HEK293 (cell line): Measurements from ENCODE around the gene EEF1AKMT3.

Experiments used
- CTCF ChIA-PET: fragments of 350-600 bp; formaldehyde crosslinking; extraction: SDS; loops from one replicate; lab custom pipeline; 2021; ENCODE audit warnings: antibody characterized with exemption; lab: Yijun Ruan, JAX
- POLR2A ChIA-PET: fragments of 300-600 bp; formaldehyde crosslinking; extraction: SDS; loops from one replicate; lab custom pipeline; 2020; ENCODE audit warnings: antibody characterized with exemption, inconsistent platforms; lab: Yijun Ruan, JAX
- H3K27ac ChIP-seq: fragments of 200-500 bp; sonication (Bioruptor generic); 2 replicates; pipeline ENCODE4 v1.5.1; 2014; ENCODE audit warnings: low read depth, low read length, control low read depth, inconsistent platforms; ENCODE audit errors: extremely low read depth
- H3K36me3 ChIP-seq, 2 experiments: fragments of 200-500 bp in 1 of 2; sonication (Bioruptor generic) in 1 of 2; 1 replicate in 1 of 2; 2 replicates in 1 of 2; pipeline ENCODE4 v1.5.1; 2014 to 2017; ENCODE audit warnings: inconsistent platforms in 2 of 2, low read length in 2 of 2; ENCODE audit not compliant: control insufficient read depth in 2 of 2, insufficient read depth in 1 of 2
- H3K4me1 ChIP-seq: fragments of 200-500 bp; sonication (Bioruptor generic); 2 replicates; pipeline ENCODE4 v1.5.1; 2014; ENCODE audit warnings: mild to moderate bottlenecking, low read length, inconsistent platforms; ENCODE audit not compliant: control insufficient read depth, insufficient read depth
- H3K4me3 ChIP-seq: 2 replicates; pipeline ENCODE4 v1.5.1; 2011; ENCODE audit warnings: low read depth, mild to moderate bottlenecking, control low read depth, low read length, moderate library complexity
- H3K9me3 ChIP-seq: fragments of 200-500 bp; sonication (Bioruptor generic); 2 replicates; pipeline ENCODE4 v1.5.1; 2014; ENCODE audit warnings: low read depth, low read length, inconsistent platforms; ENCODE audit not compliant: control insufficient read depth, insufficient read depth
- AEBP2 ChIP-seq: fragments of 450-650 bp; formaldehyde crosslinking; IDR thresholded peaks from 2 replicates; pipeline ENCODE4 v1.5.1; 2016; ENCODE audit warnings: missing biosample characterization, missing genetic modification characterization, borderline replicate concordance
- GLIS1 ChIP-seq: fragments of 450-650 bp; formaldehyde crosslinking; IDR thresholded peaks from 2 replicates; pipeline ENCODE4 v1.5.1; 2016; ENCODE audit warnings: missing biosample characterization, missing genetic modification characterization
- HIC1 ChIP-seq: fragments of 450-650 bp; formaldehyde crosslinking; IDR thresholded peaks from 2 replicates; pipeline ENCODE4 v1.5.1; 2016; ENCODE audit warnings: missing biosample characterization, missing genetic modification characterization
- MEIS1 ChIP-seq: sonication (generic); formaldehyde crosslinking; IDR thresholded peaks from 2 replicates; pipeline ENCODE4 v1.8.1; 2022; ENCODE audit warnings: missing genetic modification reagents, mild to moderate bottlenecking, borderline replicate concordance
- OVOL3 ChIP-seq: fragments of 450-650 bp; formaldehyde crosslinking; IDR thresholded peaks from 2 replicates; pipeline ENCODE4 v1.5.1; 2016; ENCODE audit warnings: missing biosample characterization, missing genetic modification characterization
- RBAK ChIP-seq: fragments of 450-650 bp; formaldehyde crosslinking; IDR thresholded peaks from 2 replicates; pipeline ENCODE4 v1.5.1; 2016; ENCODE audit warnings: missing biosample characterization, missing genetic modification characterization
- SP7 ChIP-seq: fragments of 450-650 bp; formaldehyde crosslinking; IDR thresholded peaks from 2 replicates; pipeline ENCODE4 v1.5.1; 2016; ENCODE audit warnings: missing biosample characterization, missing genetic modification characterization
- YY1 ChIP-seq: fragments of 450-650 bp; formaldehyde crosslinking; IDR thresholded peaks from 2 replicates; pipeline ENCODE4 v1.5.1; 2018; ENCODE audit warnings: missing biosample characterization, missing genetic modification characterization
- ZBTB17 ChIP-seq: fragments of 450-650 bp; formaldehyde crosslinking; IDR thresholded peaks from 2 replicates; pipeline ENCODE4 v1.5.1; 2016; ENCODE audit warnings: missing biosample characterization, missing genetic modification characterization
- ZNF10 ChIP-seq: fragments of 450-650 bp; formaldehyde crosslinking; IDR thresholded peaks from 2 replicates; pipeline ENCODE4 v1.5.1; 2017; ENCODE audit warnings: missing biosample characterization, missing genetic modification characterization
- ZNF132 ChIP-seq: fragments of 450-650 bp; formaldehyde crosslinking; IDR thresholded peaks from 2 replicates; pipeline ENCODE4 v1.5.1; 2017; ENCODE audit warnings: missing biosample characterization, missing genetic modification characterization, borderline replicate concordance
- ZNF280C ChIP-seq: fragments of 450-650 bp; formaldehyde crosslinking; IDR thresholded peaks from 2 replicates; pipeline ENCODE4 v1.5.1; 2016; ENCODE audit warnings: missing biosample characterization, missing genetic modification characterization
- ZNF302 ChIP-seq: fragments of 450-650 bp; formaldehyde crosslinking; IDR thresholded peaks from 2 replicates; pipeline ENCODE4 v1.5.1; 2016; ENCODE audit warnings: missing biosample characterization, missing genetic modification characterization, low read depth
- ZNF473 ChIP-seq: fragments of 450-650 bp; formaldehyde crosslinking; IDR thresholded peaks from 2 replicates; pipeline ENCODE4 v1.5.1; 2017; ENCODE audit warnings: missing biosample characterization, missing genetic modification characterization
- ZNF48 ChIP-seq: fragments of 450-650 bp; formaldehyde crosslinking; IDR thresholded peaks from 2 replicates; pipeline ENCODE4 v1.5.1; 2016; ENCODE audit warnings: missing biosample characterization, missing genetic modification characterization
- ZNF501 ChIP-seq: fragments of 450-650 bp; formaldehyde crosslinking; IDR thresholded peaks from 2 replicates; pipeline ENCODE4 v1.5.1; 2016; ENCODE audit warnings: missing biosample characterization, missing genetic modification characterization
- ZNF558 ChIP-seq: fragments of 450-650 bp; formaldehyde crosslinking; IDR thresholded peaks from 2 replicates; pipeline ENCODE4 v1.5.1; 2016; ENCODE audit warnings: missing biosample characterization, missing genetic modification characterization
- ZNF610 ChIP-seq: fragments of 450-650 bp; formaldehyde crosslinking; IDR thresholded peaks from 2 replicates; pipeline ENCODE4 v1.5.1; 2016; ENCODE audit warnings: missing biosample characterization, missing genetic modification characterization, borderline replicate concordance
- ZNF626 ChIP-seq: fragments of 450-650 bp; sonication (Bioruptor Pico); formaldehyde crosslinking; IDR thresholded peaks from 2 replicates; pipeline ENCODE4 v1.5.1; 2018; ENCODE audit warnings: missing biosample characterization, missing genetic modification characterization, inconsistent platforms
- ZNF707 ChIP-seq: fragments of 450-650 bp; formaldehyde crosslinking; IDR thresholded peaks from 2 replicates; pipeline ENCODE4 v1.5.1; 2016; ENCODE audit warnings: missing biosample characterization, missing genetic modification characterization
- ZNF747 ChIP-seq: fragments of 450-650 bp; formaldehyde crosslinking; IDR thresholded peaks from 2 replicates; pipeline ENCODE4 v1.5.1; 2016; ENCODE audit warnings: missing biosample characterization, missing genetic modification characterization
- ZNF792 ChIP-seq: fragments of 450-650 bp; formaldehyde crosslinking; IDR thresholded peaks from 2 replicates; pipeline ENCODE4 v1.5.1; 2016; ENCODE audit warnings: missing biosample characterization, missing genetic modification characterization
- ZNF837 ChIP-seq: fragments of 450-650 bp; formaldehyde crosslinking; IDR thresholded peaks from 2 replicates; pipeline ENCODE4 v1.5.1; 2016; ENCODE audit warnings: missing biosample characterization, missing genetic modification characterization
- TF ChIP-seq, protein P1 (sequence below): fragments of 450-650 bp; formaldehyde crosslinking; IDR thresholded peaks from 2 replicates; pipeline ENCODE4 v1.5.1; 2017; ENCODE audit warnings: missing biosample characterization, missing genetic modification characterization
- TF ChIP-seq, protein P2 (sequence below): fragments of 450-650 bp; formaldehyde crosslinking; IDR thresholded peaks from 2 replicates; pipeline ENCODE4 v1.5.0; 2017; ENCODE audit warnings: missing biosample characterization, missing genetic modification characterization, borderline replicate concordance

Gene EEF1AKMT3

DNA sequence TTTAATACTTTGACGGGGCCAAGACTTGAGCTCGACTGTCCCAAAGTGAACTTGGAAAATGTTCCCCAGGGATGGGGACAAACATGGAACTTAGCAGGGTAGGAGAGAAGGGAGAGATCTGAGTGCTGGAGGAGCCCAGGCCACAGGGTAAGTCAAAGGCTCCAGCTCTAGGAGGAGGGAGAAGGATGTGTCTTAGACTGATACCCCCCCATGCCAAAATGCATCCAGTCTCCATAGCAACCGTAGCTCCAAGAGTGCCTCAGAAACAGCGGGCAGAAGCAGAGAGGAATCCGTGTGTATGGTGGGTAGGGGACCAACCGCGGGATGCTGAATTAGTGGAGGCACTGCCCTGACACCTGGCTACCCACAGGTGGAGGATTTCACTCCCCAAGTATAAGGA, 33.0 kb upstream of the EEF1AKMT3 start:
- no peak overlapping the region for H3K4me3 ChIP-seq
- peaks cover 8% of the 10 kb centered on the region; the same call in 1 of the 2 replicates for H3K4me1 ChIP-seq
- ChIA-PET POLR2A (no interaction called here), CTCF (interaction anchor here (0.6 kb wide), 3 partner anchors 15 to 283 kb away, joined by 3 to 4 read pairs (median 3); no protein-coding TSS in a partner anchor)
- no peaks in the 10 kb centered on the region for H3K9me3 ChIP-seq
- no peak overlapping the region for H3K27ac ChIP-seq
- no peaks in the 10 kb centered on the region for H3K36me3 ChIP-seq
- TF ChIP-seq HIC1 (tag by site-specific recombination) (no peak), ZNF280C (tag by site-specific recombination) (no peak), ZNF10 (tag by site-specific recombination) (no peak), ZNF558 (tag by site-specific recombination) (no peak), ZNF132 (tag by site-specific recombination) (no peak), ZNF626 (no peak), YY1 (no peak), OVOL3 (tag by site-specific recombination) (no peak), ZNF610 (tag by site-specific recombination) (no peak), ZNF501 (no peak), ZNF48 (no peak), GLIS1 (tag by site-specific recombination) (no peak), ZNF837 (tag by site-specific recombination) (no peak)
- TF ChIP-seq, protein P1, sequence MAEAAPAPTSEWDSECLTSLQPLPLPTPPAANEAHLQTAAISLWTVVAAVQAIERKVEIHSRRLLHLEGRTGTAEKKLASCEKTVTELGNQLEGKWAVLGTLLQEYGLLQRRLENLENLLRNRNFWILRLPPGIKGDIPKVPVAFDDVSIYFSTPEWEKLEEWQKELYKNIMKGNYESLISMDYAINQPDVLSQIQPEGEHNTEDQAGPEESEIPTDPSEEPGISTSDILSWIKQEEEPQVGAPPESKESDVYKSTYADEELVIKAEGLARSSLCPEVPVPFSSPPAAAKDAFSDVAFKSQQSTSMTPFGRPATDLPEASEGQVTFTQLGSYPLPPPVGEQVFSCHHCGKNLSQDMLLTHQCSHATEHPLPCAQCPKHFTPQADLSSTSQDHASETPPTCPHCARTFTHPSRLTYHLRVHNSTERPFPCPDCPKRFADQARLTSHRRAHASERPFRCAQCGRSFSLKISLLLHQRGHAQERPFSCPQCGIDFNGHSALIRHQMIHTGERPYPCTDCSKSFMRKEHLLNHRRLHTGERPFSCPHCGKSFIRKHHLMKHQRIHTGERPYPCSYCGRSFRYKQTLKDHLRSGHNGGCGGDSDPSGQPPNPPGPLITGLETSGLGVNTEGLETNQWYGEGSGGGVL (tag by site-specific recombination) = no peak
- TF ChIP-seq, protein P2, sequence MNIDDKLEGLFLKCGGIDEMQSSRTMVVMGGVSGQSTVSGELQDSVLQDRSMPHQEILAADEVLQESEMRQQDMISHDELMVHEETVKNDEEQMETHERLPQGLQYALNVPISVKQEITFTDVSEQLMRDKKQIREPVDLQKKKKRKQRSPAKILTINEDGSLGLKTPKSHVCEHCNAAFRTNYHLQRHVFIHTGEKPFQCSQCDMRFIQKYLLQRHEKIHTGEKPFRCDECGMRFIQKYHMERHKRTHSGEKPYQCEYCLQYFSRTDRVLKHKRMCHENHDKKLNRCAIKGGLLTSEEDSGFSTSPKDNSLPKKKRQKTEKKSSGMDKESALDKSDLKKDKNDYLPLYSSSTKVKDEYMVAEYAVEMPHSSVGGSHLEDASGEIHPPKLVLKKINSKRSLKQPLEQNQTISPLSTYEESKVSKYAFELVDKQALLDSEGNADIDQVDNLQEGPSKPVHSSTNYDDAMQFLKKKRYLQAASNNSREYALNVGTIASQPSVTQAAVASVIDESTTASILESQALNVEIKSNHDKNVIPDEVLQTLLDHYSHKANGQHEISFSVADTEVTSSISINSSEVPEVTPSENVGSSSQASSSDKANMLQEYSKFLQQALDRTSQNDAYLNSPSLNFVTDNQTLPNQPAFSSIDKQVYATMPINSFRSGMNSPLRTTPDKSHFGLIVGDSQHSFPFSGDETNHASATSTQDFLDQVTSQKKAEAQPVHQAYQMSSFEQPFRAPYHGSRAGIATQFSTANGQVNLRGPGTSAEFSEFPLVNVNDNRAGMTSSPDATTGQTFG (tag by site-specific recombination) = no peak
- TF ChIP-seq, all 188 proteins: peak for 0

- Histone ChIP-seq H3K36me3 (no peaks in the 10 kb centered on the region), H3K4me1 (peaks cover 8% of the 10 kb centered on the region; the same call in 1 of the 2 replicates), H3K4me3 (no peak overlapping the region), H3K27ac (no peak overlapping the region), H3K9me3 (no peaks in the 10 kb centered on the region)
- CTCF ChIA-PET = interaction anchor here (0.6 kb wide), 1 partner anchor 38 kb away, joined by 4 read pairs; no protein-coding TSS in a partner anchor
- POLR2A ChIA-PET = no interaction called here
- TF ChIP-seq ZNF707 (tag by site-specific recombination) (no peak), SP7 (tag by site-specific recombination) (no peak), RBAK (tag by site-specific recombination) (no peak), ZNF473 (tag by site-specific recombination) (no peak), ZBTB17 (tag by site-specific recombination) (no peak), AEBP2 (no peak), ZNF792 (tag by site-specific recombination) (no peak), ZNF747 (tag by site-specific recombination) (no peak), ZNF302 (tag by site-specific recombination) (no peak), MEIS1 (CRISPR knock-in tag) (no peak)
Measured at GRCh38 chr12:57739914-57740538, 32.4 kb upstream of the EEF1AKMT3 start.
